C4-2B (cell line): ENCODE data around the gene CTXND1.

Source experiments
- ZFX ChIP-seq: fragments of 450-650 bp; IDR thresholded peaks from 2 replicates; pipeline ENCODE4 v1.6.1; 2017
- TF ChIP-seq, protein P1 (sequence below): fragments of 450-650 bp; conservative IDR thresholded peaks from 2 replicates; pipeline ENCODE4 v1.5.1; 2017; ENCODE audit warnings: mild to moderate bottlenecking

DNA sequence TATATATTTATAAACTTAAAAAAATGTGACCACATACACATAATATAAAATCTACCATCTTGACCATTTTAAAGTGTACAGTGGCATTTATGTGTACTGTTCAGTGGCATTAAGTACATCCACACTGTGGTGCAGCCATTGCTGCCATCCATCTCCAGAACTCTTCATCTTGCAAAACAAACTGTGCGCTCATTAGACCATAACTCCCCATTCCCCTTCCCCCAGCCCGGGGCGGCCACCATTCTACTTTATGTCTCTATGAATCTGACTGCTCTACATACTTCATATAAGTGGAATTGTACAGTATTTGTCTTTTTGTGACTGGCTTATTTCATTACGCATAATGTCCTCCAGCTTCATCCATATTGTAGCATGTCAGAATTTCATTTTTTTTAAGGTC, 47.8 kb downstream of the CTXND1 start:
- TF ChIP-seq, protein P1, sequence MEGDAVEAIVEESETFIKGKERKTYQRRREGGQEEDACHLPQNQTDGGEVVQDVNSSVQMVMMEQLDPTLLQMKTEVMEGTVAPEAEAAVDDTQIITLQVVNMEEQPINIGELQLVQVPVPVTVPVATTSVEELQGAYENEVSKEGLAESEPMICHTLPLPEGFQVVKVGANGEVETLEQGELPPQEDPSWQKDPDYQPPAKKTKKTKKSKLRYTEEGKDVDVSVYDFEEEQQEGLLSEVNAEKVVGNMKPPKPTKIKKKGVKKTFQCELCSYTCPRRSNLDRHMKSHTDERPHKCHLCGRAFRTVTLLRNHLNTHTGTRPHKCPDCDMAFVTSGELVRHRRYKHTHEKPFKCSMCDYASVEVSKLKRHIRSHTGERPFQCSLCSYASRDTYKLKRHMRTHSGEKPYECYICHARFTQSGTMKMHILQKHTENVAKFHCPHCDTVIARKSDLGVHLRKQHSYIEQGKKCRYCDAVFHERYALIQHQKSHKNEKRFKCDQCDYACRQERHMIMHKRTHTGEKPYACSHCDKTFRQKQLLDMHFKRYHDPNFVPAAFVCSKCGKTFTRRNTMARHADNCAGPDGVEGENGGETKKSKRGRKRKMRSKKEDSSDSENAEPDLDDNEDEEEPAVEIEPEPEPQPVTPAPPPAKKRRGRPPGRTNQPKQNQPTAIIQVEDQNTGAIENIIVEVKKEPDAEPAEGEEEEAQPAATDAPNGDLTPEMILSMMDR: no peak
- no peak for TF ChIP-seq ZFX
